HuH-7.5 (cell line): Measurements from ENCODE around the gene CDYL.
"Not testable (repeated sequence)": the region's sequence is repeated elsewhere in the genome, so short reads cannot be mapped to it uniquely, and the experiment has no call there.

Experiments used
- DNase-seq: peaks from one replicate; pipeline ENCODE4 v3.0.0; 2011; ENCODE audit warnings: low spot score

The CDYL gene

GRCh38 chr6:4805553-4806336, 29.5 kb downstream of the CDYL start:
- no peak for DNase-seq

GRCh38 chr6:4806337-4806725, 30.1 kb downstream of the CDYL start:
- DNase-seq: no peak

- no peak for DNase-seq
Observed at GRCh38 chr6:4806791-4807190, 30.6 kb downstream of the CDYL start.

GRCh38 chr6:4808396-4808795, 32.2 kb downstream of the CDYL start:
- DNase-seq: no peak

GRCh38 chr6:4809999-4810918, 34.1 kb downstream of the CDYL start:
- no peak for DNase-seq

GRCh38 chr6:4812068-4812467, 35.9 kb downstream of the CDYL start:
- DNase-seq: no peak

GRCh38 chr6:4813055-4813454, 36.9 kb downstream of the CDYL start:
- DNase-seq: no peak

GRCh38 chr6:4814212-4814611, 38.0 kb downstream of the CDYL start:
- DNase-seq: no peak

GRCh38 chr6:4814987-4815386, 38.8 kb downstream of the CDYL start:
- no peak for DNase-seq

GRCh38 chr6:4815584-4815983, 39.4 kb downstream of the CDYL start:
- no peak for DNase-seq

GRCh38 chr6:4816904-4817303, 40.7 kb downstream of the CDYL start:
- no peak for DNase-seq

- DNase-seq: no peak
Observed at GRCh38 chr6:4817551-4817950, 41.3 kb downstream of the CDYL start.

- DNase-seq: no peak
Observed at GRCh38 chr6:4818272-4818938, 42.2 kb downstream of the CDYL start.

- DNase-seq: no peak
Observed at GRCh38 chr6:4819706-4820283, 43.6 kb downstream of the CDYL start.

- no peak for DNase-seq
Observed at GRCh38 chr6:4820704-4821276, 44.6 kb downstream of the CDYL start.

GRCh38 chr6:4822476-4822875, 46.3 kb downstream of the CDYL start:
- DNase-seq: no peak

- no peak for DNase-seq
Observed at GRCh38 chr6:4828187-4828698, 52.0 kb downstream of the CDYL start.

- DNase-seq: no peak
Observed at GRCh38 chr6:4829089-4829488, 52.9 kb downstream of the CDYL start.

GRCh38 chr6:4835540-4835939, 59.3 kb downstream of the CDYL start:
- not testable (repeated sequence) for DNase-seq

- DNase-seq: no peak
Observed at GRCh38 chr6:4840169-4840568, 64.0 kb downstream of the CDYL start.

GRCh38 chr6:4844108-4844507, 67.9 kb downstream of the CDYL start:
- no peak for DNase-seq

- DNase-seq: no peak
Observed at GRCh38 chr6:4846387-4846786, 70.2 kb downstream of the CDYL start.
